ENCODE measurements around the gene PTOV1.
A peak's percentile ranks its signal among the peaks of the same experiment; 100 is the strongest.

Gene PTOV1

GRCh38 chr19:49888510-49888824 is 37.5 kb downstream of the PTOV1 start:
- DNase-seq (ENCODE audit: low read depth in 2 of 2): no peak

GRCh38 chr19:49889038-49889686 is 38.2 kb downstream of the PTOV1 start:
- no peak for DNase-seq (ENCODE audit: low read depth in 2 of 2)

- DNase-seq (ENCODE audit: low read depth in 2 of 2): peak; percentile 63 to 69
Measured at GRCh38 chr19:49889687-49890348, 38.9 kb downstream of the PTOV1 start.

GRCh38 chr19:49890349-49891311 is 39.7 kb downstream of the PTOV1 start:
- DNase-seq (ENCODE audit: low read depth in 2 of 2): peak; percentile 46 to 61

GRCh38 chr19:49891393-49891792 is 40.4 kb downstream of the PTOV1 start:
- DNase-seq (ENCODE audit: low read depth in 2 of 2): no peak

- DNase-seq (ENCODE audit: low read depth in 2 of 2): no peak
Measured at GRCh38 chr19:49892716-49893115, 41.8 kb downstream of the PTOV1 start.

GRCh38 chr19:49894011-49894664 is 43.2 kb downstream of the PTOV1 start:
- no peak for DNase-seq (ENCODE audit: low read depth in 2 of 2)

GRCh38 chr19:49894879-49895565 is 44.1 kb downstream of the PTOV1 start:
- DNase-seq (ENCODE audit: low read depth in 2 of 2): peak; percentile 49 to 55

- DNase-seq (ENCODE audit: low read depth in 2 of 2): peak in 1 of 2 donors; percentile 61
Measured at GRCh38 chr19:49895566-49896297, 44.8 kb downstream of the PTOV1 start.

GRCh38 chr19:49896863-49897621 is 46.1 kb downstream of the PTOV1 start, which contains the start of gene IL4I1:
Gene IL4I1 (minus strand): TSS chr19:49896887. CDS start chr19:49896160, 727 bp downstream.
- DNase-seq (ENCODE audit: low read depth in 2 of 2): peak; percentile 43 to 59

- DNase-seq (ENCODE audit: low read depth in 2 of 2): no peak
Measured at GRCh38 chr19:49904136-49904535, 53.2 kb downstream of the PTOV1 start.

GRCh38 chr19:49906879-49907564 is 56.1 kb downstream of the PTOV1 start:
- no peak for DNase-seq (ENCODE audit: low read depth in 2 of 2)

- DNase-seq (ENCODE audit: low read depth in 2 of 2): no peak
Measured at GRCh38 chr19:49907745-49908446, 56.9 kb downstream of the PTOV1 start.

GRCh38 chr19:49908480-49909420 is 57.8 kb downstream of the PTOV1 start:
- DNase-seq (ENCODE audit: low read depth in 2 of 2): no peak

GRCh38 chr19:49910179-49910578 is 59.2 kb downstream of the PTOV1 start:
- no peak for DNase-seq (ENCODE audit: low read depth in 2 of 2)

Measured in stimulated activated CD8-positive, alpha-beta memory T cell treated with anti-CD3 and anti-CD28 coated beads, Interleukin-2, amount 100 ng/mL, for 48 hours (primary cell).